ENCODE results near the gene CHST15. TPM values are rescaled to one million over a fixed set of nuclear protein-coding genes. Genes with fewer than 3 reads are reported as not detected.

The CHST15 gene
- total and polyA plus RNA-seq, 2 of the 4 experiments (the other 2 are of a cell fraction): 0.14 to 0.18 TPM

DNA sequence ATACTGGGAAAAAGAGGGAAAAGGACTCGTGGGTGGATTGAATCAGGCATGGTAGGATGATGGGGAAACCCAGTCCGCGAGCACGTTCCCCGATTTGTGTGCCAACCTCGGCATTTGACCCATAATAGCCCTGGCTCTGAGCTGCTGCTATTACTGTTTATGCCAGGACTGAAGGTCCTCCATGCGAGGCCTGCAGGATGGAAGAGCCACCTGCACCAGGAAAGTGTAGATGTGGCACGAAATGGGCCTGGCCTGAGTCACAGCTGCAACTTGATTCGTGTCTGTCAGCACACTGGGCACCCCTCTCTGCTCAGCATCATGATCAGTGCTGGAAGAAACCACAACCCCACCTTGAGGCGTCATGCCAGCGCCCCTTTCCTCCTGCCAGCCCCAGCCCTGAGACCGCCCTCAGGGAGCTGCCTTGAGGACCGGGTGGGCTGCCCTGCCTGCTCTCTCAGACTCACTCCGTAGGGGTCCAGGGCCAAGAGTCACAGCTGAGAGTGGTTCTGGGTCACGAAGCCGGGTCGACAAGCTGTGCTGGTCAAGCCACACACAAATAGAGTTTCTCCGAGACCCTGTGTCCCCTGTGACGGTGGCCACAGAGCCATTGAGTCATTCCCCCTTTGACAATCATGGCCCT, 74.4 kb downstream of the CHST15 start:
- H3K27ac ChIP-seq (ENCODE audit: insufficient read depth, low read length): no peak overlapping the region
- no peak overlapping the region for H3K4ac ChIP-seq (ENCODE audit: low read depth, low read length)
- H2BK15ac ChIP-seq (ENCODE audit: low read depth, low read length): no peak overlapping the region
- no peaks in the 10 kb centered on the region for H3K27me3 ChIP-seq (ENCODE audit: control insufficient read depth, insufficient read depth, low read length)
- no peak overlapping the region for H3K4me3 ChIP-seq (ENCODE audit: insufficient read depth, low read depth, low read length)
- ChIA-PET POLR2A (ENCODE audit: unreplicated experiment) (no interaction called here), CTCF (no interaction called here)
- no peak for ATAC-seq (ENCODE audit: low read depth)
- in situ Hi-C loops (cut with MboI; ENCODE audit: low sequenced_read_pairs) (no loop called here), intact Hi-C loops (cut with micrococcal nuclease) (no loop called here), dilution Hi-C loops (cut with HindIII; ENCODE audit: low sequenced_read_pairs, unreplicated experiment) (no loop called here)
- H2BK5ac ChIP-seq (ENCODE audit: low read depth, low read length, poor library complexity, severe bottlenecking): no peak overlapping the region
- 70% methylated on average over 11 of the region's 19 CpGs; no CpG with 5 or more reads in 1 of the 2 experiments for WGBS, 2 experiments (ENCODE audit: extremely low coverage in 2 of 2, insufficient read length in 1 of 2)
- no peaks in the 10 kb centered on the region for H3K36me3 ChIP-seq (ENCODE audit: control insufficient read depth, insufficient read depth, low read length)
- H3K9me1 ChIP-seq (ENCODE audit: insufficient read depth, low read length): no peaks in the 10 kb centered on the region
- peaks cover 5% of the 10 kb centered on the region; the same call in 1 of the 2 replicates for H3K9me3 ChIP-seq (ENCODE audit: control insufficient read depth, insufficient read depth, low read length)
- H3K23ac ChIP-seq (ENCODE audit: low read depth, low read length): no peak overlapping the region
- H2BK20ac ChIP-seq (ENCODE audit: low read depth, low read length): no peak overlapping the region
- no peak overlapping the region for H4K91ac ChIP-seq (ENCODE audit: insufficient read depth, low read depth, low read length)
- H4K8ac ChIP-seq (ENCODE audit: low read depth in 2 of 2, low read length in 2 of 2): no peak overlapping the region
- H2BK120ac ChIP-seq (ENCODE audit: low read depth, low read length): no peak overlapping the region
- no peak overlapping the region for H3K56ac ChIP-seq (ENCODE audit: extremely low read depth, insufficient read depth, low read length)
- no peak overlapping the region for H2AK5ac ChIP-seq (ENCODE audit: low read depth, low read length)
- H4K5ac ChIP-seq (ENCODE audit: low read depth, low read length): no peak overlapping the region
- H2AFZ ChIP-seq (replicated peaks; ENCODE audit: low read length, poor library complexity): no peak overlapping the region
- no peak overlapping the region for H3K18ac ChIP-seq (ENCODE audit: low read depth, low read length)
- H3K4me1 ChIP-seq (ENCODE audit: control insufficient read depth, insufficient read depth, low read length): no peaks in the 10 kb centered on the region
- no peak for DNase-seq
- no TSS peak for BruUV-seq (replicated peaks)
- H2AK9ac ChIP-seq (replicated peaks; ENCODE audit: low read depth, low read length, poor library complexity): no peak overlapping the region
- TF ChIP-seq BHLHE40 (IDR thresholded peaks at IDR 0.05; ENCODE audit: low read depth, low read length): no peak
- TF ChIP-seq, protein P1, sequence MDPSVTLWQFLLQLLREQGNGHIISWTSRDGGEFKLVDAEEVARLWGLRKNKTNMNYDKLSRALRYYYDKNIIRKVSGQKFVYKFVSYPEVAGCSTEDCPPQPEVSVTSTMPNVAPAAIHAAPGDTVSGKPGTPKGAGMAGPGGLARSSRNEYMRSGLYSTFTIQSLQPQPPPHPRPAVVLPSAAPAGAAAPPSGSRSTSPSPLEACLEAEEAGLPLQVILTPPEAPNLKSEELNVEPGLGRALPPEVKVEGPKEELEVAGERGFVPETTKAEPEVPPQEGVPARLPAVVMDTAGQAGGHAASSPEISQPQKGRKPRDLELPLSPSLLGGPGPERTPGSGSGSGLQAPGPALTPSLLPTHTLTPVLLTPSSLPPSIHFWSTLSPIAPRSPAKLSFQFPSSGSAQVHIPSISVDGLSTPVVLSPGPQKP (IDR thresholded peaks at IDR 0.05; ENCODE audit: borderline replicate concordance, low read depth, low read length): no peak
- no peak for TF ChIP-seq RFX5 (IDR thresholded peaks at IDR 0.05; ENCODE audit: low read depth, low read length)
- TF ChIP-seq MAFK (IDR thresholded peaks at IDR 0.05; ENCODE audit: low read depth, low read length): no peak
- no peak for TF ChIP-seq SMC3 (IDR thresholded peaks at IDR 0.05; ENCODE audit: low read depth, low read length)
- TF ChIP-seq CEBPB (IDR thresholded peaks at IDR 0.05; ENCODE audit: low read depth, low read length): no peak
- TF ChIP-seq MAZ (IDR thresholded peaks at IDR 0.05; ENCODE audit: borderline replicate concordance, low read depth, low read length): no peak
- TF ChIP-seq, protein P2, sequence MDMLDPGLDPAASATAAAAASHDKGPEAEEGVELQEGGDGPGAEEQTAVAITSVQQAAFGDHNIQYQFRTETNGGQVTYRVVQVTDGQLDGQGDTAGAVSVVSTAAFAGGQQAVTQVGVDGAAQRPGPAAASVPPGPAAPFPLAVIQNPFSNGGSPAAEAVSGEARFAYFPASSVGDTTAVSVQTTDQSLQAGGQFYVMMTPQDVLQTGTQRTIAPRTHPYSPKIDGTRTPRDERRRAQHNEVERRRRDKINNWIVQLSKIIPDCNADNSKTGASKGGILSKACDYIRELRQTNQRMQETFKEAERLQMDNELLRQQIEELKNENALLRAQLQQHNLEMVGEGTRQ (IDR thresholded peaks at IDR 0.05; ENCODE audit: low read depth, low read length): no peak
- TF ChIP-seq MXI1 (IDR thresholded peaks at IDR 0.05; ENCODE audit: borderline replicate concordance, low read depth, low read length): no peak
- TF ChIP-seq, protein P3, sequence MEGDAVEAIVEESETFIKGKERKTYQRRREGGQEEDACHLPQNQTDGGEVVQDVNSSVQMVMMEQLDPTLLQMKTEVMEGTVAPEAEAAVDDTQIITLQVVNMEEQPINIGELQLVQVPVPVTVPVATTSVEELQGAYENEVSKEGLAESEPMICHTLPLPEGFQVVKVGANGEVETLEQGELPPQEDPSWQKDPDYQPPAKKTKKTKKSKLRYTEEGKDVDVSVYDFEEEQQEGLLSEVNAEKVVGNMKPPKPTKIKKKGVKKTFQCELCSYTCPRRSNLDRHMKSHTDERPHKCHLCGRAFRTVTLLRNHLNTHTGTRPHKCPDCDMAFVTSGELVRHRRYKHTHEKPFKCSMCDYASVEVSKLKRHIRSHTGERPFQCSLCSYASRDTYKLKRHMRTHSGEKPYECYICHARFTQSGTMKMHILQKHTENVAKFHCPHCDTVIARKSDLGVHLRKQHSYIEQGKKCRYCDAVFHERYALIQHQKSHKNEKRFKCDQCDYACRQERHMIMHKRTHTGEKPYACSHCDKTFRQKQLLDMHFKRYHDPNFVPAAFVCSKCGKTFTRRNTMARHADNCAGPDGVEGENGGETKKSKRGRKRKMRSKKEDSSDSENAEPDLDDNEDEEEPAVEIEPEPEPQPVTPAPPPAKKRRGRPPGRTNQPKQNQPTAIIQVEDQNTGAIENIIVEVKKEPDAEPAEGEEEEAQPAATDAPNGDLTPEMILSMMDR (conservative IDR thresholded peaks at IDR 0.05; ENCODE audit: low read depth, low read length): no peak
- H3K4me2 ChIP-seq (ENCODE audit: low read depth, low read length): no peak overlapping the region
- no peak overlapping the region for H3K9ac ChIP-seq (ENCODE audit: low read depth, low read length)
- no peaks in the 10 kb centered on the region for H3K79me1 ChIP-seq (ENCODE audit: low read depth in 1 of 2, low read length in 2 of 2)
- no peaks in the 10 kb centered on the region for H4K20me1 ChIP-seq (ENCODE audit: insufficient read depth, low read length)
- no peak overlapping the region for H3K14ac ChIP-seq (replicated peaks; ENCODE audit: low read depth, low read length)

All from IMR-90 (cell line).